ENCODE measurements around the gene HS6ST2.

- TF ChIP-seq POLR2AphosphoS5 (IDR thresholded peaks at IDR 0.05) (no peak), CTCF (IDR thresholded peaks at IDR 0.05) (no peak)
Measured at GRCh38 chrX:132837967-132838366, 120.5 kb downstream of the HS6ST2 start.
